GM21786 (cell line): ENCODE data around the gene ERICH6.
"Not testable (repeated sequence)": the region's sequence is repeated elsewhere in the genome, so short reads cannot be mapped to it uniquely, and the experiment has no call there.

Source experiments
- ATAC-seq: cut with Tn5 transposase; IDR thresholded peaks from one replicate; pipeline ENCODE4 v1.9.1; 2021; ENCODE audit not compliant: unreplicated experiment

Gene ERICH6

DNA sequence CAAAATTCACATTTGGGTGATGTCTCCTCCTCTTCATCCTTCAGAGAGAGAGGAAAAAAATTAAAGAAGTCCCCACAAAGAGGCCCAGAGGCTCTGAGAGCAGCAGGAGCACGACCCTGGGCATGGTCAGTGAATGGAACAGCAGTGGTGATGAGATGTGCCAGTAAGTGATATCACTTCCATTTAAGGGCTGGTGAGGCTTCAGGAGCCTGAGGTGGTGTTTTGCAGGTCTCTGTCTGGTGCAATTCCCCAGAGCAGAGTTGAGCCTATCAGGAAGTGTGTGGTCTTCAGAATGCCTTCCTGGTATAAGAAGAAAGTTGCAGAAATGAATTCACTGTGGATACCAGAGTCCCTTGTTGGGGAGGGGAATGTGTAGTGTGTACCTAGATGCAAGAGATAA, 21.4 kb downstream of the ERICH6 start:
- no peak for ATAC-seq

DNA sequence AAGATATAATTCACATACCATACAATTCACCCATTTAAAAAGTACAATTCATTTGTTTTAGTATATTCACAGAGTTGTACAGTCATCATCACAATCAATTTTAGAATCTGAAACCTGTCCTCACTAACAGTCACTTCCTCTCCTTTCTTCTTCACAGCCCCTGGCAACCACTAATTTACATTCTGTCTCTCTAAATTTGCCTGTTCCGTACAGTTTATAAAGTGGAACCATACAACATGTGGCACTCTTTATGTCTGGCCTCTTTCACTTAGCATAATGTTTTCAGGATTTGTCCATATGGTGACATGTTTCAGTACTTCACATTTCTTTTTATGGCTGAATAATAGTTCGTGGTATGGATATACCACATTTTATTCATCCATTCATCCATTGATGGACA, 22.7 kb downstream of the ERICH6 start:
- ATAC-seq = peak; percentile 96

DNA sequence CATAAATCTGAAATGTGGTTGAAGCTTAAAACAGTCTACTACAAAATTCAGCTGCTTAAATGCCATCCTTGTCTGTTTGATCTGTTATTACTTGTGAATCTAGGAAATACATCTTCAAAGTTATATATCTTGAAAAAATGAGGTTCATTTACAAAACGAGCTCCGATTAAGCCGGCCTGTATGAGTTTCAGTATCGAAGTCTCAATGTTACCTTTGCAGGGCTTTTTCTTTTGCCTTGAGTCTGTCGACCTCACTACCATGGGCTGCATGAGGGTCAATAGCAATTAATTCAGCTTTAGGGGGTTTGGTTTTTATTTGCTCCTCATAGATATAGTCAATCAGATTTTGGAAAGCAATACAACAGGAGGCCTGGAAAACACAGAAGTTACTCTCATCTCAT, 23.2 kb downstream of the ERICH6 start:
- ATAC-seq = no peak

DNA sequence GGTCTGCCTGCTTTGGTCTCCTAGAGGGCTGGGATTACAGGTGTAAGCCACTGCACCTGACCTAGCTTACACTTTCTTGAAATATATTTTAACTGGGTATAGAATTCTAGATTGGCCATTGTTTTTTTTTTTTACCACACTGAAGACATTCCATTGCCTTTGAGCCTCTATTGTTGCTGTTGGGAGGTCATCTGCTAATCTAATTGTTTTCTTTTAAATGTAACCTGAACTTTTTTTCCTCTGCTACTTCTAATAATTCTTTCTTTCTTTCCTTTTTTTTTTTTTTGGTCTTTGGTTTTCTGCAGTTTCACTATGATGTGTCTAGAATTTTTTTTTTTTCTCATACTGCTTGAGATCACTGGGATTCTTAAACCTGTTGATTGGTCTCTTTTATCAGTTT, 28.1 kb downstream of the ERICH6 start:
- ATAC-seq = no peak

DNA sequence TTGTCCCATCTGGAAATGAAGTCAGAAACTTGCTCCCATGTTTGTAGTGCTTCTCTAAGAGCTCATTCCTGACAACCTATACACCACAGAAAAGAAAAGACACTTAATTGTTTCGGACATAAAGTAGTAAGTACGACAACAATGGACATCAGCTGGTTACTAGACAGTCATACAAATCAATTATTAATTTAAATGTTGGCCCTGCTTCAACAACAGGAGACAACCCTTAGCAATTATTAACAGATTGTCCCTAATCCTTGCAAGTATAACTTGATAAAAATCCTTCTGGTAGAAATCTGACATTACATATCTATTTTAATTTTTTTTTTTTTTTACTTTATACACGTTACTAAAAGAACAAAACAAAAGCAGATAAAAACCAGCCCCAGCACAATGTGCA, 29.8 kb downstream of the ERICH6 start:
- ATAC-seq = no peak

DNA sequence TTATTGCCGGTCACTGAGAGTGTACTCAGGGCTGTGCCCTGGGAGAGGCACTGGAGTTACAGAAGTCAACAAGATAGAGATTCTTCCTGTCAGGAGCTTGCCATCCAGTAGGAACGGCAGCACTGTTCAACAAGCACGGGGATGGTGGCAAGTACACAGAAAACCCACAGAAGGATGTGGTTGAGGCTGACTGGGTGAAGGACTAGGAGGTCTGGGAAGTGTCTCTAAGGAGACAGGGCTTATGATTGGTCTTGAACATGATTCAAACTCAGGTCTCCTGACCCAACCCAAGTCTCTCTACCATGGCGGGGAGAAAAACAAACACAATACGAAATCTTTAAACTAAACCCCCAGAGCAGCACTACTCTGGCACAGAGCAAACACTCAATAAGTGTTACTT, 37.6 kb downstream of the ERICH6 start:
- ATAC-seq = no peak

DNA sequence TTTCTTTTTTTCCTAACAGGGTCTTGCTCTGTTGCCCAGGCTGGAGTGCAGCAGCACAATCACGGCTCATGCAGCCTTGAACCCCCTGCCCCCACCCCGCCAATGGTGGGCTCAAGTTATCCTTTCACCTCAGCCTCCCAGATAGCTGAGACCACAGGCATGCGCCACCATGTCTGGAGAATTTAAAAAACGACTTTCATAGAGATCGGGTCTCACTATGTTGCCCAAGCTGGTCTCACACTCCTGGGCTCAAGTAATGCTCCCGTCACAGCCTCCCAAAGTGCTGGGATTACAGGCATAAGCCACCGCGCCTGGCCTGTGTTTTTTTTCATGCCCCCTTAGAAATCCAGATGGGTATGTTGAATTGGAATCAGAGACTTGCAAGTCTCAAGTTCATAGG, 40.3 kb downstream of the ERICH6 start:
- ATAC-seq = no peak

DNA sequence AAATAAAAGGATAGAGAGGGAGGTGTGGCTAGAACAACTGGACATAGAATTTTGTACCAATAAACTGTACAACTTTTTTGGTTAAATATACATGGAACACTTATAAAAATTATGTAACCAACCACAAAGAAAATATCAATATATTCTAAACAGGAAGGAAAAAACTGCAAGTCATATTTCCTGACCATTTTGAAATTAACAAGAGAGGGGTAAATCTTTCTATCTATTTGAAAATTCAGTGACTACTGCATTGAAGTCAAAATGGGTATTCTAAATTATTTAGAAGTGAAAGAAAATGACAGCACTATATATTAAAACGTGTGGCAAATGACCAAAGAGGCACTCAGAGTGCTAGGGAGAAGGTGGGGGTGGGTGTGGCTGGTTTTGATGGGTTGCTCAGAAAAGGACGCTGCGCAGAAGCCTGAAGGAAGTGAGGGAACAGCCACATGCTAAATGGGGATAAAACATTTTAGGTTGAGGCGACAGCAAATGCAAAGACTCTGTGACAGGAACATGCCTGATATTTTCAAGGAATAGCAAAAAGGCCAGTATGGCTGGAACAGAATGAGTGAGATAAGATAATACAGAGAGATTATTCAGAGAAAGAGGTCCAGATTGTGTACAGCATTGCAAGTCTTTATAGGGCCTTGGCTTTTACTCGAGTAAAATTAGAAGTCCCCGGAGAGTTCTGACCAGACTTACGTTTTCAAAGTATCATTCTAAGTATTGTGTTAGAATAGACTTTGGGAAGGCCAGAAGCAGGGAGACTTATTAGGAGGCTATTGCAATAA, 41.1 kb downstream of the ERICH6 start:
- no peak for ATAC-seq

DNA sequence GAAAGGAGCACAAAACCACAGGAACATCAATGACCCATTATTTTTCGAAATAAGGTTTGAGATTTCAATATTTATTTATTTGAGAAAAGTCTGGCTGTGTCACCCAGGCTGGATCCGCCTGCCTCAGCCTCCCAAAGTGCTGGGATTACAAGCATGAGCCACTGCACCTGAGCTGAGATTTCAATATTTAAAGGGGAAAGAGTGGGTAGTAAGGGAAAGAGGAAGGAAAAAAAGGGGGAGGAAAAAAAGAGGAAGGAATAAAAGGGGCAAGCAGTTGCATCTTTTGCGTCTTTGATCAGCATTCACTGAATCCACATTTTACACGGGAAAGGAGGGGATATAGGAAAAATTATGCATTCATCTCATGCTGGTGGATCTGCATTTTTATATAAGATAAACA, 47.4 kb downstream of the ERICH6 start:
- no peak for ATAC-seq

DNA sequence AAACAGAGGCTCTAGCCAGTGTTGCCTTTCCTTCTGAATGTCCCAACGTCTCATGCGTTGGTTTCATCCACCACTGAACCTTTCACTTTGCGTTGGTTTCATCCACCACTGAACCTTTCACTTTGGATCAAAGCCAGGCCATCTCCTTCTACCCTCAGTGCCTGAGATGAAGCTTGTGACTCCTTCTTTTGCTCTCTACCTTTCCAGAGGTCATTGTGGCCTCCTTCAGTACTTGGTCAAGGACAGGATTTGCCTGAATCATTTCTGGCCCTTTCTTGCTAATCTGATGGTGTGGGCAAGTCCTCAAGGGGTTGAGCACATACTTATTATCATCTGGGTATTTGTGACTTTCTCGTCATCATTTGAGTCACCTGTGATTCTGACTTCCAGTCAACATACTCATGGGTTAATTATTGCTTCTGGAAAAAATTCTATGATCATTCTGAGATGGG, 50.6 kb downstream of the ERICH6 start:
- ATAC-seq = peak; percentile 65

DNA sequence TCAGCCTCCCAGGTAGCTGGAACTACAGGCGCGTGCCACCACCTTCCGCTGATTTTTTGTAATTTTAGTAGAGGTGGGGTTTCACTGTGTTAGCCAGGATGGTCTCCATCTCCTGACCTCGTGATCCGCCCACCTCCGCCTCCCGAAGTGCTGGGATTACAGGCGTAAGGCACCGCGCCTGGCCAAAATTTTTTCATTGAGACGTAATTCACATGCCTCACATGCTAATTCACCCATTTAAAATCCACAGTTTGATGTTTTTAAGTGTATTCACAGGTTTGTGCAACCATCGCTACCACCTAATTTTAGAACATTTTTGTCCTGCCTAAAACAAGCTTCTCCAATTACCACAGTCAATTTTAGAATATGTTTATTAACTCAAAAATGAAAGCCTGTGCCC, 63.5 kb downstream of the ERICH6 start:
- no peak for ATAC-seq

DNA sequence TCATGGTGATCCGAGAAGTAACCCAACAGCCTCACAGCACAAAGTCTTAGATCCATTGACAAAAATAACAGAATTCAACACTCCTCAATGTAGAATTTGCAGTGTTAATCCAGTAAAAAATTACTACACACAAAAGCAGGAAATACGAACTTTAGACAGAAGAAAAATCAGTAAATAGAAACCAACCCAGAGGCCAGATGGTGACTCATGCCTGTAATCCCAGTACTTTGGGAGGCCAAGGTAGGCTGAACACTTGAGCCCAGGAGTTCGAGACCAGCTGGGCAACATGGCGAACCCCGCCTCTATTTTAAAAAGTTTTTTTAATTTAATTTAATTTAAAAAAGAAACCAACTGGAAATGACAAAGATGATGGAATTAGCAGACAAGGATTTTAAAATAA, 64.5 kb downstream of the ERICH6 start:
- no peak for ATAC-seq

DNA sequence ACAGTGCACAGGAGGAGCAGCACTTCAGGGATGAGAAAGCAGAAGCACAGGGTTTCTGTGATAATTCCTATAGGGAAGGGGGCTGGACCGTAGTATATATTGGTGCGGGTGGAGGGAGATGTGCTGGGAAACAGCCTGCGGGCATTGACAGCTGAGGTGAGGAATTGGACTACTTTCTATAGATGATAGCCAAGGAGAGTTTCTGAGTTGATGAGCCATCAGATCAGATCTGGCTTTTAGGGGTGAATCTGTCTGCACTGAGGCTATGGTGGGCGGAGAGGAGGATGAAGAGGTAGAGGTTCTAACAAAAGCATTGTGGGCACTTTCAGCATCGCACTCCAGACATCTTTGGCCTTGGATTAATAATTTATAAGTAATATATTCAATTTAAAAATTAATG, 67.5 kb downstream of the ERICH6 start:
- no peak for ATAC-seq

DNA sequence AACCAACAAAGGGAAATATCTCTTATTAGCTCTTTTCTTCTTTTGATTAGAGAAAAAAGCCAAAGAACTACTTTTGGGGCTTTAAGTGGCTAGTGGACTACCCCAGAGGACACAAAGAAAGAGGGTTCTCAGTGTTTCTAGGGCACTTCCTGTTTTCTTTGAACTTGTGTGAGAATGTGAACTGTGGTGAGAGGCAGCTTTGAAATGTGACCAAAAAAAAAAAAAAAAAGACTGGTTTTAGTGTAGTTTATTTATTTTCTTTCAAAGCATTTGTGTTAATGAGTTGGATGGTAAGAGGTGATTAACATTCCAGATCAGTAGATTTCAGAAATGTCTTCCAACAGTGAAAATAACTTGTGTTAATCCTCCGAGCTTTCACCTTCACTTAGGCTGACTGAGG, 68.2 kb downstream of the ERICH6 start:
- ATAC-seq = peak; percentile 71

DNA sequence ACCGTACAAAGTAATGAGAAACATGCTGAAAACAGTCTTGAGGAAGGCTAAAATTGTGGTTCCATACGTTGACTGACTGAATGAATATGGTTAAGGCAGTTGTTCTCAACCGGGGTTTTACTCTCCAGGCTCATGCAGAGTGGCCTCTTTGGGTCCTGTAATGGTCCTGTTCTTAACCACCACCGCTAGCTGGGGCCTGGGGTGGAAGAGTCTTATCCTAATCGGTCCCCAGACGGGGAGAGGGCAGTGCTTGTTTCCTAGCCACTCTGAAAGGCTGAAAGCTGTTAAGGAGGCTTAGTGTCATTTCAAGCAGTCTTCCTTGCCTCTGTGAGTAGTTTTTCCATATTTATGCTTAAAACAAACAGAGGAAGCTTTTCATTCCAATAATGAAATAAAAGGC, 68.6 kb downstream of the ERICH6 start:
- ATAC-seq = no peak

DNA sequence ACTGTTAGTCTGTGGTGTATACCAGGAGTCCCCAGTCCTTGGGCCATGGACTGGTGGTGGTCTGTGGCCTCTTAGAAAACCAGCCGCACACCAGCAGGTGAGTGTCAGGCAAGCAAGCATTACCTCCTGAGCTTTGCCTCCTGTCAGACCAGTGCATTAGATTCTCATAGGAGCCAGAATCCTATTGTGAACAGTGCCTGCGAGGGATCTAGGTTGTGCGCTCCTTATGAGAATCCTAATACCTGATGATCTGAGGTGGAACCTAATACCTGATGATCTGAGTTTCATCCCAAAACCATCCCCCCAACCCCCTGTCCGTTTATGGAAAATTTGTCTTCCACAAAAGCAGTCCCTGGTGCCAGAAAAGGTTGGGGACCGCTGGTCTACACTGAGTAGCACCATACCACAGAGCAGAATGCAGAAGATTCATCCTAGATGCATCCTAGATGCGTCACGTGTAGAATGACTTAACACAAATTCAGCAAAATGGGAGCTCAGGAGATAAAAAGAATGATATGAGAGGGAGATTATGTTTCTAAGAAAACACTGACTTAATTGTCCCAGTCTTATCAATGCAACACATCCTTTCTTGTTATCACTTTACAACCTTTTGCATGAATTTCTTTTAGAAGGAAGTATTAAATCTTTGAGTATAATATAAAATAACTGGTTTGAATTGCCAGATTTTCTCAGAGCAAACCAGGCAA, 72.1 kb downstream of the ERICH6 start:
- ATAC-seq = no peak

DNA sequence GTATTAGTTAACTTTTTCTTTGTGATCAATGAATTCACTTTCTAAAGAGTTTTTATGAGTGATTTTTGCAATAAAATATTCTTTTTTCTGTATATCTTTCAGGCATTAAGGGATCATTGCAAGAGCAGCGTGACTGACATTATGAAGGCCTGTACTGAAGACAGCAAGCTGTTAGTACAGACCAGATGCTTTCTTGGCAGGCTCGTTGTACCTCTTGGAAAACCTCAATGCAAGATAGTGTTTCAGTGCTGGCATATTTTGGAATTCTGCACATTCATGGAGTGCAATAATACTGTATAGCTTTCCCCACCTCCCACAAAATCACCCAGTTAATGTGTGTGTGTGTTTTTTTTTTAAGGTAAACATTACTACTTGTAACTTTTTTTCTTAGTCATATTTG, 76.2 kb downstream of the ERICH6 start:
- no peak for ATAC-seq

DNA sequence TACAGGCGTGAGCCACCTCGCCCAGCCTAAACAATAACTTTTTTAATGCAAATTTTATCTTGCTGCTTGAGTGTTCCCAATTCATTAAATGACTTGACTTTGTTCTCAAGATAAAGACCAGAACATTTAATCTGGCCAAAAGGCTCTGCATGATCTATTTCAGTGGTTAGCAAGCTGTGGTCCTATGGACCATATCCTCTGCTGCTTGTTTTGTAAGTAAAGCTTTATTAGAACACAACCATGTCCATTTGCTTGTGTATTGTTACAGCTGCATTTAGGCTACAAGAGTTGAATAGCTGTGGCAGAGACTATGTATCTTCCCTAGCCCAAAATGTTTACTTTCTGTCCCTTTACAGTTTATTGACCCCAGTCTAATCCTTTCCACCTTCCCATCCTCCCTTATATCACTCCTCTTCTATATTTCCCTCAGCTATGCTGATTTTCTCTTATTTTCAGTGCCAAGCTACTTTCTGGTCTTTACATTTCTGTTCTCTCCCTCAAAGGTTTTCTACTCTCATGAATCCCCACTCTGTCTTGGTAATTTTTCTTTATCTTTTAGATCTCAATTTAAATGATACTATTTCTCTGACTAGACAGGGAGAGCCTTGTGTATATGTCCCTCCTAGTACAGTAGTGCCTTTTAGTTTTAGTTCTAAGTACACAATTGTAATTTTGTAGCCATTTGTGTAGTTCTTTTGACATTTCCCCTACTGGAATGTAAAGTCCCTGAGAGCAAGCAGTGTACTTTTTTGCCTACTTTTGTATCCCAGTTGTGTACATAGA, 77.4 kb downstream of the ERICH6 start:
- no peak for ATAC-seq

DNA sequence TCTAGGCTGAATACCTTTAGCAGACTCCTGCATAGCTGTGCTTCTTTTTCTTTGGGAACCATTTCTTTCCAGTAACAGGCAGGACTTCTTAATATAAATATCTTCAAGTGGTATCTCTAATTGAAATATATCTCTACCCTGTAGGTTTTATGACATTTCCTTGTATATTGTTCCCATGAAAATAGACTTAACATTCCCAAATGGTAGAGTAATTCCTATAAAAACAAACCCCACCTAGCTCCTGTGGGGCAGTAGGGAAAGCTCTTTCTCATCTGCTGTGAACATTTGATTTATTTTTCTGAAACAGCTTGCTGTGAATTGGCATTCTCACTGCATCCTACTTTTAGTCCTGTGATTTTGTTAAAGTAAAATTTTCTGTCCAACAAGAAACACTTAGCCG, 79.8 kb downstream of the ERICH6 start:
- no peak for ATAC-seq

DNA sequence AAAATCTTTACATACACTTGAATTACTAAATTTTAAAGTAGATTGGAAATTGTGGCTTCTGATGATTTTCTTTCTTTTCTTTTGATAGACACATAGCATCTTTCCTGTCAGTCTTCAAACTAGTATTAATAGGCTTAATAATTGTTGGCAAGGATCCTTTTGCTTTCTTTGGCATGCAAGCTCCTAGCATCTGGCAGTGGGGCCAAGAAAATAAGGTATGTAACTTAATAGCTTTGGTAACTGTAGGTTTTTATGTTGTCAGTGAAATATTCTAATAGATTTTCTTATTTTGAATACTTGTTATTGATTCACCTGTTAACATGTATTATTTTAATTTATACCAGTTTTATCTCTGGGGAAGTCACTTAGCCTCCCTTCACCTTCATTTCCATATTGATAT, 80.8 kb downstream of the ERICH6 start:
- ATAC-seq = not testable (repeated sequence)

DNA sequence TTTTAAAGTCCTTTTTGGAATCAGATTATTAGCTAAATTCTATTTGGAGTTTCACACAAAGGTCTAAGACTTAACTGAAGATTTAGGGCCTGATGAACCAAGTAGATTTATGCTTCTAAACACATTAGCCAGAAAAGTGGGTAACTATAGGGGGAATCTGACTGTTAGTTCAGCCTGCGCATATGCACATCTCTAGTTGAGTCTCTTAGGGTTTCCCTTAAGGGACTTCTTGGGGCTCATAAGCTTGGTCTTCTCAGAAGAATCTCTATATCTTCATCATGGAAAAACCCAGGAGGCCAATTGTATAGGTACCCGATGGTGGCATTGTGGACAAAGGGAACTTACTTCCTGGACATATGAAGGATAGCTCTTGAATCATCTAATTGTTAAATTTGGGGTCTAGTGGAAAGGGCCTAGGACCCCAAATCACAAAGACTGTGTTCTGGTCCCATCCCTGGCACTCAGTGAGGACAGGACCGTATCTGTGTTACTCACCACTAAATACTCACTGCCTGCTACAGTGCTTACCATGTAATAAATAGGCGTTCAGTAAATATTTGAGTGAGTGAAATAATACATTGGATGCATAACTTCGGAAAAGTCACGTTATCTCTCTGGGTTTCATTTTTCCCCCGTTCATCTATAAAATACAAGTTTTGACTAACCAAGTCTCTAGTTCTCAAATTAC, 83.6 kb downstream of the ERICH6 start:
- no peak for ATAC-seq
